ENCODE measurements around the gene CNPY2.
A peak's percentile ranks its signal among the peaks of the same experiment; 100 is the strongest.
"Not testable (repeated sequence)": the region's sequence is repeated elsewhere in the genome, so short reads cannot be mapped to it uniquely, and the experiment has no call there.

CNPY2 gene

GRCh38 chr12:56358836-56359532 lies 43.2 kb upstream of the CNPY2 start:
- Histone ChIP-seq H3K27ac (peak overlapping the region; percentile 60), H3K36me3 (replicated peaks) (peaks cover 24% of the 10 kb centered on the region), H3K27me3 (replicated peaks) (no peaks in the 10 kb centered on the region), H3K4me3 (ENCODE audit: low read depth, low read length) (peak overlapping the region; percentile 97)
- peak; percentile 55 for DNase-seq
- in situ Hi-C loops (cut with HindIII; ENCODE audit: low pct_ligation_motif_present, low sequenced_read_pairs), result no loop called here
- TF ChIP-seq CTCF (IDR thresholded peaks at IDR 0.05; ENCODE audit: low read depth, low read length, missing control alignments), result no peak

- in situ Hi-C loops (cut with HindIII; ENCODE audit: low pct_ligation_motif_present, low sequenced_read_pairs), result no loop called here
- no peak overlapping the region for H3K27ac ChIP-seq
- no peak for DNase-seq
- H3K4me3 ChIP-seq (ENCODE audit: low read depth, low read length), result no peak overlapping the region
- no peaks in the 10 kb centered on the region for H3K27me3 ChIP-seq (replicated peaks)
- TF ChIP-seq CTCF (IDR thresholded peaks at IDR 0.05; ENCODE audit: low read depth, low read length, missing control alignments), result no peak
- peaks cover 89% of the 10 kb centered on the region for H3K36me3 ChIP-seq (replicated peaks)
Observed at GRCh38 chr12:56351325-56351724, 35.5 kb upstream of the CNPY2 start.

GRCh38 chr12:56350662-56351061 lies 34.9 kb upstream of the CNPY2 start:
- no peaks in the 10 kb centered on the region for H3K27me3 ChIP-seq (replicated peaks)
- in situ Hi-C loops (cut with HindIII; ENCODE audit: low pct_ligation_motif_present, low sequenced_read_pairs), result no loop called here
- DNase-seq, result no peak
- H3K27ac ChIP-seq, result no peak overlapping the region
- H3K4me3 ChIP-seq (ENCODE audit: low read depth, low read length), result no peak overlapping the region
- peaks cover 87% of the 10 kb centered on the region for H3K36me3 ChIP-seq (replicated peaks)
- no peak for TF ChIP-seq CTCF (IDR thresholded peaks at IDR 0.05; ENCODE audit: low read depth, low read length, missing control alignments)

GRCh38 chr12:56348776-56349175 lies 33.0 kb upstream of the CNPY2 start:
- Histone ChIP-seq H3K27me3 (replicated peaks) (no peaks in the 10 kb centered on the region), H3K4me3 (ENCODE audit: low read depth, low read length) (no peak overlapping the region), H3K36me3 (replicated peaks) (peaks cover 84% of the 10 kb centered on the region), H3K27ac (no peak overlapping the region)
- DNase-seq, result no peak
- in situ Hi-C loops (cut with HindIII; ENCODE audit: low pct_ligation_motif_present, low sequenced_read_pairs), result no loop called here
- no peak for TF ChIP-seq CTCF (IDR thresholded peaks at IDR 0.05; ENCODE audit: low read depth, low read length, missing control alignments)

GRCh38 chr12:56347255-56347654 lies 31.5 kb upstream of the CNPY2 start:
- H3K27ac ChIP-seq; in situ Hi-C loops (cut with HindIII; ENCODE audit: low pct_ligation_motif_present, low sequenced_read_pairs); H3K27me3 ChIP-seq (replicated peaks); DNase-seq; H3K4me3 ChIP-seq (ENCODE audit: low read depth, low read length): not testable (repeated sequence)
- peaks cover 82% of the 10 kb centered on the region for H3K36me3 ChIP-seq (replicated peaks)

- Histone ChIP-seq H3K4me3 (ENCODE audit: low read depth, low read length) (no peak overlapping the region), H3K27me3 (replicated peaks) (no peaks in the 10 kb centered on the region), H3K27ac (no peak overlapping the region), H3K36me3 (replicated peaks) (peaks cover 84% of the 10 kb centered on the region)
- in situ Hi-C loops (cut with HindIII; ENCODE audit: low pct_ligation_motif_present, low sequenced_read_pairs), result no loop called here
- TF ChIP-seq CTCF (IDR thresholded peaks at IDR 0.05; ENCODE audit: low read depth, low read length, missing control alignments), result no peak
- DNase-seq, result no peak
Observed at GRCh38 chr12:56346675-56347074, 30.9 kb upstream of the CNPY2 start.

GRCh38 chr12:56342290-56342689 lies 26.5 kb upstream of the CNPY2 start:
- H3K4me3 ChIP-seq (ENCODE audit: low read depth, low read length); in situ Hi-C loops (cut with HindIII; ENCODE audit: low pct_ligation_motif_present, low sequenced_read_pairs); H3K27ac ChIP-seq; DNase-seq; H3K27me3 ChIP-seq (replicated peaks): not testable (repeated sequence)
- peaks cover 44% of the 10 kb centered on the region for H3K36me3 ChIP-seq (replicated peaks)

All from brain microvascular endothelial cell (primary cell).